Breast epithelium (tissue), 3 donors: ENCODE data around the gene IKBKE.

ENCODE experiments used
- CTCF ChIP-seq, 3 donors: fragments of 450-650 bp; IDR thresholded peaks; one replicate each; pipeline ENCODE4 v1.5.1; 2016 to 2017; ENCODE audit warnings: antibody characterized with exemption in 3 of 3, mild to moderate bottlenecking in 3 of 3, moderate library complexity in 3 of 3
- POLR2A ChIP-seq: fragments of 450-650 bp; IDR thresholded peaks from one replicate; pipeline ENCODE4 v1.6.1; 2016; ENCODE audit warnings: antibody characterized with exemption, mild to moderate bottlenecking, moderate library complexity
- POLR2AphosphoS5 ChIP-seq, 3 donors: sonication (generic); formaldehyde crosslinking; IDR thresholded peaks; one replicate each; pipeline ENCODE4 v1.6.1; 2017; ENCODE audit warnings: antibody characterized with exemption in 3 of 3

- TF ChIP-seq CTCF (IDR thresholded peaks at IDR 0.05): no peak
- no peak for TF ChIP-seq POLR2A
- no peak for TF ChIP-seq POLR2AphosphoS5 (IDR thresholded peaks at IDR 0.05)
Observed at GRCh38 chr1:206460836-206461426, 9.3 kb upstream of the IKBKE start.
